Renal cortex interstitium (tissue), 11 donors: ENCODE measurements around the gene PRDM16. TPM values are rescaled to one million over a fixed set of nuclear protein-coding genes. Genes with fewer than 3 reads are reported as not detected.

Source experiments
- DNase-seq, 11 donors: peaks; one replicate each; pipeline ENCODE4 v3.0.0-alpha.2; 2013; ENCODE audit warnings: low read depth in 9 of 11, low spot score in 4 of 11; ENCODE audit errors: extremely low read depth in 1 of 11
- polyA plus RNA-seq, 3 donors: library from polyadenylated mRNA; unstranded; fragments of 120-200 nt; gene quantifications; one replicate each; pipeline ENCODE4 v1.2.1, GENCODE V29; 2013; ENCODE audit not compliant: insufficient read length in 3 of 3

The PRDM16 gene
- polyA plus RNA-seq, 3 donors = 5.8 to 14.6 (median 7.3) TPM

- peak in 6 of 11 donors; percentile 43 to 68 (median 48) for DNase-seq
Observed at GRCh38 chr1:3111348-3112021, 42.5 kb downstream of the PRDM16 start.

DNA sequence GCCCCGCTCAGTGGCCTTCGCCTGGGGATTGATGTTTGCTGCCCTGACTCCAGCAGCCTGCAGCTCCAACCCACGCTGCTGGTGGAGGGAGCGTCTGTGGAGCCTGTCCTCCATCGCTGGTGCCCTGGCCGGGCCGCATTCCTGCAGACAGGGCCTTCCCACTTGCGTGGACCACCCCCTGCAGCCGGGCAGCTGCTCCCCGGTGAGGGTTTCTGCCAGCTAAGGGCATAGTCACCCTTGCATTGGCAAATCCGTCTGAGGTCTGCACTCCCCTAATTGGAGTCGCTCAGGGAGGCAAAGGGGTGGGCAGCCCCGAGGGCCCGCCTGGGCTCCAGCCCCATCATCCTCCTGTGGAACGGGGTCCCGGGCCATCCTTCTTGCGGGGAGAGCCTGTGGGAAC, 43.5 kb downstream of the PRDM16 start:
- no peak for DNase-seq

- DNase-seq = no peak
Observed at GRCh38 chr1:3113047-3113740, 44.2 kb downstream of the PRDM16 start.

- DNase-seq = no peak
Observed at GRCh38 chr1:3113741-3114056, 44.7 kb downstream of the PRDM16 start.

DNA sequence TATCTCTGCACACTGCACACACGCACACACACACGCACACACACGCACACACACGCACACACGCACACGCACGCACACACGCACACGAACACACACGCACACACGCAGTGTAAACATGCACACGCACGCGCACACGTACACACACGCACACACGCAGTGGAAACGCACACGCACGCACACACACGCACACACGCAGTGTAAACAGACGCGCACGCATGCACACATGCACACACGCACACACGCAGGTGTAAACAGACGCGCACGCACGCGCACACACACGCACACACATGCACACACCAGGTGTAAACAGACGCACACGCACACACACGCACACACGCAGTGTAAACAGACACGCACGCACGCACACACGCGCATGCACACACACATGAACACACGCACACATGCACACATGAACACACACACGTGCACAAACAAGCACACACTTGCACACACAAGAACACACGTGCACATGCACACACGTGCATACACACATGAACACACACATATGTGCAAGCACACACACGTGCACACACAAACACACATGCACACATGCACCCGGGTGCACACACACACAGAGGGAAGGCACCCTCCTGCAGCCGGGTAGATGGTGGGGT, 45.2 kb downstream of the PRDM16 start:
- no peak for DNase-seq

DNA sequence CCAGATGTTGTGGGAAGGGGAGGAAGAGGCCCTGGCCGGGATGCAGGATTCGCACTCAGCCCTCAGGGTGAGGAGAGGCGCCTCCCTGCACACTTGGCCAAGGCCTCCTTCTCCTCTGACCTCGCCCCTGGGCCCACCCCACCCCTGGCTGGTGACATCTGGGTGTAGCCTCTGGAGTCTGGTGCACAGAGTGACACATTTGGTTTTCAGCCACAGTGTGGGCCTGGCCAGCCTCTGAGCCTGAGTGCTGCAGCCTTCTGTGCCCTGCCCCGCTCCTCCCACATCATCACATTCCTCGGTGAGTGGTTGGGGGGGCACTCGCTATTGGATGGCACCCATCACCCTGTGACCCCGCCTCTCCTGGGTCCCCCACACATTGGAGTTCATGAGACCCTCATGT, 45.8 kb downstream of the PRDM16 start:
- no peak for DNase-seq

DNA sequence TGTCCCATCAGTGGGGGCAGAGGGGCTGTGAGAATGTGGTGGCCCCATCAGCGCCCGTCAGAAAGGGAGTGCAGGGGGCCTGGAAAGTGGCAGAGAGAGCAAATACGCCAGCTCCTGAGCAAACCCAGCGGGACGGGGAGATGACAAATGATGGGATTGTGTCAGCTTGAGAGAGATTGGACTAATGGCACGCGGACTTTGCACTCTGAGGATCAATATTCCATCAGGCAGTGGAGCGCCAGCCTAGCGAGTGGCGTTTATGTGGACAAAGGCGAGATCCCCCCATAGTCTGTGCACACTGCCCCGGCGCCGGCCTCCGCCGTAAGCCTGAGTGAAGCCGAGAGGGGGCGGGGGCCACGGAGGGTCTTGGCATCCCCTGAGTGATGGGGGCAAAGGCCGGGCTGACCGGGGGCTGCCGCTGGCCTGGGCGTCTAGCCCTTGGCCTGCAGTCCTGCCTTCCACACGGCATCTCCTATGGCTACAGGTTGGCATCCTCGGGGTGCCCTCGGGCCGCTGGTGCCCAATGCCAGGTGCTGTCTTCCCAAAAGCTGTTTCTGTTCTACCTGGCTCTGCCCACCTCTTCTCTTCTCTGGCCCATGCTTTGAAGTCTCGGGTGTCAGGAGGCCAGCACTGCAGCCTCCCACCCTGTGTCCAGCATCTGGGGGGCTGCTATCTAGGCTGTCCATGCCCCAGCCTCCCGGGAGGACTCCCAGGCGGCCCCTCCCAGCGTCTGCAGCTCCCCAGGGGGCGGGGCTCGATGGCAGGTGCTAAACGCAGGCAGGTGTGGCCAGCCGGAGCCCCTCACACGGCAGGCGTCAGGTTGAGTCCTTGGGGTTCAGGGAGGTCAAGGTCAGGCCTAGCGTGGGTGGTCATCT, 46.5 kb downstream of the PRDM16 start:
- DNase-seq = no peak

- no peak for DNase-seq
Observed at GRCh38 chr1:3116150-3116510, 47.1 kb downstream of the PRDM16 start.

DNA sequence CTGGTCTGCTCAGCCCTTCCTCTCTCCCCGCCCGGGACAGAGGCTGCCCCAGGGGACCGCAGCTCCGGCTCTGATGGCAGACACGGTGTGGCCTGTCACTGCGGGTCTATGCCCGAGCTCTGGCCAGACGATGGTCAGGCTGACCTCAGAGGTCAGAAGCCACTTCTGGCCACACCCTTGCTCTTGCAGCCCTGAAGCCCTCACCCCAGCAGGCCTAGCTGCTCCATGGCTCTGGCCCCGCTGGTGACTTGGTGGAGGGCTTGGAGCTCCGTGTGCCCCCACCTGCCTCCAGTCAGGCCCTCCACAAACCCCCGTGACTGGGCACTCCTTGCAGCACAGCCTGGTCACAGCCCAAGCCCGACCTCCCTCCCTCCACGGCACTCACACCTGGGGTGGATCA, 47.6 kb downstream of the PRDM16 start:
- DNase-seq = no peak

- DNase-seq = no peak
Observed at GRCh38 chr1:3117879-3118278, 48.9 kb downstream of the PRDM16 start.

GRCh38 chr1:3119061-3119460, 50.1 kb downstream of the PRDM16 start:
- DNase-seq = no peak

GRCh38 chr1:3119725-3120124, 50.7 kb downstream of the PRDM16 start:
- peak in 8 of 11 donors; percentile 35 to 57 (median 48) for DNase-seq

DNA sequence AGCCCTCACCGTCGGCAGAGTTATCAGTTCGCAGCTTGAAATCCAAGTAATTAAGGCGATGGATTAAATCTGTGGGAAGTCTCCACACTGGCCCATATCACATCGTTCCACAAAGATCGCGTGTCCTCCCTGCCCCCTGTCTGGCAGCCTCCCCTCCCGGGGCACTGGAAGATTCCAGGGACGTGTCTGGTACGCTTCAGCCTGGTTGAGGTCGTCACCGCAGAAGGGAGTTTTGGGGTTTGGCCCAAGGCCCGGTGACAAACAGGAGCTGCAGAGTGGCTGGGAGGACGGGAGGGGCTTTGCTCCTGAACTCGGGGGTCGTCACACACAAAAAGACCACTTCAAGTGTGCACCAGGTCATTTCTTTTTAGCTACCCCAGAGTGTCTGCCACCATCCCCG, 51.1 kb downstream of the PRDM16 start:
- no peak for DNase-seq

- no peak for DNase-seq
Observed at GRCh38 chr1:3120994-3121393, 52.0 kb downstream of the PRDM16 start.

GRCh38 chr1:3121401-3122210, 52.6 kb downstream of the PRDM16 start:
- DNase-seq = no peak

DNA sequence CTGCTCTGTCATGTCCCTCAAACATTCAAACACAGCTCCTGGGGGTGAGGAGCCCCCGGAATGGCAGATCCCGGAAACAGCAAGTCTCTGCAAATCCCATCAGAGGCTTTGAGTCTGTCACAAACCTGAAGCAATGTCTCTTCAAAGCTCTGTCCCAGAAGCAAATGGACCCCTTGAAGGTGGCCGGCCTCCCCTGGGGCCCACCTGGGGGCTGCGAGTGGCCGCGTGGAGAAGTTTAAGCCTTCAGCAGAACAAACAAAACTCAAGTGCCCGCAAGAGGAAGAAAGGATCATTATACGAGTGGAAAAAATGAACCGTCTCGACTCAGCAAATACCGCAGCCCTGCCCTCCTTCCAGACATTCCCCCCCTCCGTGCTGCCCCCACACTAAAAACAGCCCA, 53.3 kb downstream of the PRDM16 start:
- DNase-seq = no peak

DNA sequence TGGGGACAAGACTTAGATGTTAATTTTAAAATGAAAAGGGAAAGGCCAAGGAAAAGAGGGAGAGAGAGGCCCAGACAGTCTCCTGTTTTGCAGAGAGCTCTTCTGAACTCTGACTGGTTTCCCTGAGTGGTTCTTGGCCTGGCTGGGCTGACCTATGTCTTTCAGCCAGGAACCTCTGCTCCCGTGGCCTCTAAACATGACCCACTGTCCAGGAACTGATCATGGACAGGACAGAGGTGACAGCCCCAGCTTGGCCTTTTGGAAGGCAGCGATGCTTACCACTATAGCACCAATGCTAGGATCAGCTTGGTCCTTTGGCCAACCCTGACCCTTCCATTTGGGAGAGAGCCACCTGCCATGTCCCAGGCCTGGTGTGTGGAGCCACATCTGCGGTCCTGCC, 55.2 kb downstream of the PRDM16 start:
- DNase-seq = no peak

GRCh38 chr1:3125078-3125477, 56.1 kb downstream of the PRDM16 start:
- DNase-seq = no peak
